ENCODE measurements around the gene KRT76. TPM values are rescaled to one million over a fixed set of nuclear protein-coding genes. Genes with fewer than 3 reads are reported as not detected.

The KRT76 gene
- total and polyA plus RNA-seq, 7 donors, result not detected

- WGBS, 3 donors, result 79 to 84% (median 79%) methylated on average over 10 of the region's 10 CpGs
- H3K4me3 ChIP-seq, result no peak overlapping the region
- H3K9me3 ChIP-seq, result no peaks in the 10 kb centered on the region
- DNase-seq (no peak), ATAC-seq (no peak)
- intact Hi-C loops (cut with DNase I), result no loop called here
- H3K27ac ChIP-seq, result no peak overlapping the region
- H3K36me3 ChIP-seq (ENCODE audit: insufficient read depth in 1 of 2, low read depth in 1 of 2), result no peaks in the 10 kb centered on the region
- no peak for TF ChIP-seq CTCF (IDR thresholded peaks at IDR 0.05)
- no peaks in the 10 kb centered on the region for H3K4me1 ChIP-seq
- peaks cover 0 to 11% (median 0%) of the 10 kb centered on the region in 3 donors for H3K27me3 ChIP-seq (ENCODE audit: insufficient read depth in 3 of 3, low read length in 2 of 3)
Observed at GRCh38 chr12:52768479-52769200, 8.5 kb downstream of the KRT76 start.

GRCh38 chr12:52767427-52767826 is 9.7 kb downstream of the KRT76 start:
- DNase-seq (no peak), ATAC-seq (no peak)
- Histone ChIP-seq H3K27me3 (ENCODE audit: insufficient read depth in 3 of 3, low read length in 2 of 3) (peaks cover 0 to 11% (median 0%) of the 10 kb centered on the region in 3 donors), H3K36me3 (ENCODE audit: insufficient read depth in 1 of 2, low read depth in 1 of 2) (no peaks in the 10 kb centered on the region), H3K4me3 (no peak overlapping the region), H3K27ac (no peak overlapping the region), H3K4me1 (no peaks in the 10 kb centered on the region), H3K9me3 (no peaks in the 10 kb centered on the region)
- intact Hi-C loops (cut with DNase I), result no loop called here
- WGBS, 3 donors, result 31 to 37% (median 33%) methylated on average over 3 of the region's 3 CpGs
- TF ChIP-seq CTCF (IDR thresholded peaks at IDR 0.05), result no peak

GRCh38 chr12:52767020-52767379 is 10.1 kb downstream of the KRT76 start:
- Histone ChIP-seq H3K4me1 (no peaks in the 10 kb centered on the region), H3K9me3 (no peaks in the 10 kb centered on the region), H3K4me3 (no peak overlapping the region), H3K27ac (no peak overlapping the region), H3K36me3 (ENCODE audit: insufficient read depth in 1 of 2, low read depth in 1 of 2) (no peaks in the 10 kb centered on the region), H3K27me3 (ENCODE audit: insufficient read depth in 3 of 3, low read length in 2 of 3) (peaks cover 0 to 11% (median 0%) of the 10 kb centered on the region in 3 donors)
- ATAC-seq (no peak), DNase-seq (no peak)
- intact Hi-C loops (cut with DNase I), result no loop called here
- 63 to 79% (median 66%) methylated on average over 1 of the region's 1 CpG for WGBS, 3 donors
- no peak for TF ChIP-seq CTCF (IDR thresholded peaks at IDR 0.05)

GRCh38 chr12:52766351-52767019 is 10.7 kb downstream of the KRT76 start:
- no peak for TF ChIP-seq CTCF (IDR thresholded peaks at IDR 0.05)
- H3K4me3 ChIP-seq, result no peak overlapping the region
- intact Hi-C loops (cut with DNase I), result no loop called here
- no peaks in the 10 kb centered on the region for H3K9me3 ChIP-seq
- DNase-seq, result no peak
- no peak for ATAC-seq
- WGBS, 3 donors, result 70 to 86% (median 76%) methylated on average over 5 of the region's 5 CpGs
- H3K27ac ChIP-seq, result no peak overlapping the region
- H3K4me1 ChIP-seq, result no peaks in the 10 kb centered on the region
- no peaks in the 10 kb centered on the region for H3K36me3 ChIP-seq (ENCODE audit: insufficient read depth in 1 of 2, low read depth in 1 of 2)
- peaks cover 0 to 11% (median 0%) of the 10 kb centered on the region in 3 donors for H3K27me3 ChIP-seq (ENCODE audit: insufficient read depth in 3 of 3, low read length in 2 of 3)
